HUDEP-2 (cell line): Measurements from ENCODE around the gene IL34.
A peak's percentile ranks its signal among the peaks of the same experiment; 100 is the strongest.
"Not testable (repeated sequence)": the region's sequence is repeated elsewhere in the genome, so short reads cannot be mapped to it uniquely, and the experiment has no call there.

ENCODE experiments used
- DNase-seq, 76 experiments: peaks; one replicate each; lab custom pipeline; 2025; ENCODE audit not compliant: unreplicated experiment in 76 of 76; lab: John Stamatoyannopoulos, UW

The IL34 gene

DNA sequence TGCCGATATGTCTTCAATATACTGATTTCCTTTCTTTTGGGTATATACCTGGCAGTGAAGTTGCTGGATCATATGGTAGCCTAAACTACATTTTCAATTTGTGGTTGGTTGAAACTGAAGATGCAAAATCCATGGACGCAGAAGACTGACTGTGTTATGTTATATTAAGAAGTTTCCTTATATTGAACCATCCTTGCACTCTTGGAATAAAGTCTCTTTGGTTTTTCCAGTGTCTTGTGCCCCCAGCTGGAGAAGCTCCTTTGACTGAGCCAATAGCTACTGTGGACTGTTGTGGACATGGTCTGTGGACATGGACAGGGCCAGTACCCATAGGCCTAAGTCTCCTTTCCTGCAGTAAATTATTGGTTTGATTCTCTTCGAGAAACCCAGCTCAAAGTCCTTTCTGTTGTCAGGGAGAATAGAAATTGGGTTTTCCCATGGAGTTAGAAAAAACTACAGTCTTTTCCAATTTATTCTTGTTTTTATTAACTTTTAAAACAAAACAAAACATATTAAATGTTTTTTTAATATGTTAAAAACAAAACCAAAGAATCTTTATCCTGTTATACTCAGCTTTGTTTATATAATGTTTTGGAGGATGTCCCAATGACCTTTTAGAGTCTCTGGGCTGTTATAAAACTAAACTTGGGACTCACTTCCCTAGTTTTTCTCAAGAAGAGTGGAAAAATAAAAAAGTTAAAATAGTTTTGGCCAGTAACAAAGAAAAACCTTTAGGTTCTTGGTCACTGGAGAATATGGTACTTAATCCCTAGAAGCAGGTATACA lies 15.2 kb upstream of the IL34 start:
- DNase-seq: no peak

DNA sequence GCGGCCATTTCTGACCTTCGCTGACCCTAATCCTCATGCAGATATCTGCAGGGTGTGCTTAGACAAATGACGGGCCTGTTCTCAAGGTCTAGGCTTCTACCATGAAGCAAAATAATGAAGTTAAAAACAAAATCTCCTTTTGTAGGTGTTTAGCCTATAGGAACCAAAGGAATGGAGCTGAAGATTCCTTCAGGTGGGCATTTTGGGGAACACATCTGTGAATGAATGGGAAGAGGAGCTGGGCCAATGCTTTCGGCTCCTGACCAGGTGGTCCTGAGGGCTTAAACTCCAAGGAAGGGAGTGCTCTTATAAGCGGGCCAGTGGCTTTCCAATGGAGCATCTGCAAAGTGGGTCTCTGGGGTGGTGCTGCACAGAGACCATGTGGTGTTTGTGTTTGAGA lies 14.1 kb upstream of the IL34 start:
- no peak for DNase-seq

DNA sequence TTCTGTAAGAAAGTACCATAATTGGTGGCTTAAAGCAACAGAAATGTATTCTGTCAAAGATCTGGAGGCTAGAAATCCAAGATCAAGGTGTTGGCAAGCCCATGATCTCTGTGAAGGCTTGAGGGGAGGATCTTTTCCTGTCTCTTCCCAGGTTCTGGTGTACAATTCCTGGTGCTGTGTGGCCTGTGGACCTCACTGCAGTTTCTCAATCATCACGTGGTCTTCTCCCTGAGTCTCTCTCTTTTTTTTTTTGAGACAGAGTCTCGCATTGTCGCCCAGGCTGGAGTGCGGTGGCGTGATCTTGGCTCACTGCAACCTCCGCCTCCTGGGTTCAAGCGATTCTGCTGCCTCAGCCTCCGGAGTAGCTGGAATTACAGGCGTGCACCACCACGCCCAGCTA lies 12.7 kb upstream of the IL34 start:
- DNase-seq: not testable (repeated sequence)

DNA sequence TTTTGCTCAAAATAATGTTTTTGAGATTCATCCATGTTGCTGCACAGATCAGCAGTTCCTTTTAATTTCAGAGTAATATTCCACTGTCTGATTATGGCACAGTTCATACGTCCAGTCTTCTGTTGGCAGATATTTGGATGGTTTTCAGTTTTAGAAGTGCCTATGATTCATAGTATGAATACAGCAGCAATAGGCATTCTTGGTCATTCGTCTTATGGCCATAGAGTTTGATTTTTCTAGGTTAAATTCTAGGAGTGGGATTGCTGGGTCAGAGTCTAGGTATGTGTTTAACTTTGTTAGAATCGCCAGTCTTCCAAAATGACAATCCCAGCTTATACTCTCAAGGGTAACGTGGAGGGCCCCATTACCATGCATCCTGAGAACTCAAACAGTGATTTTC lies 11.5 kb upstream of the IL34 start:
- no peak for DNase-seq

DNA sequence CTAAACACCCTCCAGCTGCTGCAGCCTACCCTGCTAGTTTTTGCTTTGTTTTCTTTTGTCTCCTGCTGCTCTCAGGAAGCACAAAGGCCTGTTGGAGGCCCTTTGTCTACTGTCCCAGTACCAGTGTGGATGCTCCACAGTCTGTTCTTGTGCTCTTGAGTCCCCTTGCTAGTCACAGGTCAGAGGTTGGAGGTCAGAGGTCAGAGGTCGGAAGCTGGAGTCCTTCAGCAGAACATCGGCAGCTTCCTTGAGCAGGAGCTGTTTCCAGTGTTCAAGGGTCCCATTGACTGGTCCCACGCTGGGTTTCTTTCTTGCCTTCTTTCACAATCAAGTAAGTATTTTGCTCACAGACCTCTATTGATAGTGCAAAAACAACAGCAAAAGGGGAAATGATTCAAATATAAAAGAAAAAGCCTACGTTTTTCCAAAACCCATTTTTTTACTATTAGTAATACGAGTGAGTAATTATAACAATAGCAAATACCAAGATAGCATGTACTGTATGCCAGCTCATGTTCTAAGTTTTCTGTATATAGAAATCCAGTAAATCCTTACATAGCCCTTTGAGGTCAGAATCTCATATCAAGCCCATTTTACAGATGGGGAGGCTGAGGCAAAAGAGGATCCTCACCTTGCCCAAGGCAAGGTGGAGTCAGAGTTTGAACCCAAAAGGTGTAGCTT lies 10.9 kb upstream of the IL34 start:
- no peak for DNase-seq

DNA sequence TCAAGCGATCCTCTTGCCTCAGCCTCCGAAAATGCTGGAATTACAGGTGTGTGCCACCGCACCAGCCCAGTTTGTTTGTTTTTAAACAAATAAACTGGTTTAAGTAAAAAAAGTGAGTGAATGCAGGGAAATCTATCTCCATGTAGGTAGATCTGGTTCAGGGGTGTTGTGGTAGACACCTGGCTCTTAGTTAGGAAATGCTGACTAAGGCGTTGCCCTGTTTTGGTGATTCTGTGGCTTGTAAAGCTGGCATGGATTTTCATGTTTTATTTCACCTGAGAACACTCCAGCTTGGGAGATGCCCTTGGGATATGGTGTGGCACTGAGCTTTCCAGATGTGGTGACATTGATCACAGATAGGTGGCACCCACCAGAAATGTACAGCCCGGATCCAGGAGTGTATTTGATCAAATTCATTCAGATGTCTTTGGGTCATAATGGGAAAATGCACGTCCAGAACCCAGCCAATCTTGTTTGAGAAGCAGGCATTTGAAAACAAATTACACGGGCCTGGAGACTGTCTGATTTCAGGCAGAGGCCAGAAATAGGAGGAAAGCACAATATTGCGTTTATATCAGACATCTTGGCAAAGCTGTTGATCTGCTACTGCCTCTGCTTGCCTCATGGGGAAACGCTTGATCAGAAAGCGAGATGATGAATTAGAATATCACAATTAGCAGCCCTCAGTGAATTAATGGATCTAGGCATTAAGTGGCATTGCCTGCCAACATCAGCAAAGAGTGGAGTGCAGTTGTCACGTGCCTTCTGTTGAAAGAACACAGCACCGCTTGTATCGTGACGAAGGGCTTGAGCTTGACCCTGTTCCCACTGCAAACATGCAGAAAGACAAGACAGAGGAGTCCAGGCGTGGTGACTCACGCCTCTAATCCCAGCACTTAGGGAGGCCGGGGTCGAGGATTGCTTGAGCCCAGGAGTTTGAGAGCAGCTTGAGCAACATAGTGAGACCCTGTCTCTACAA lies 7.3 kb upstream of the IL34 start:
- DNase-seq: no peak

DNA sequence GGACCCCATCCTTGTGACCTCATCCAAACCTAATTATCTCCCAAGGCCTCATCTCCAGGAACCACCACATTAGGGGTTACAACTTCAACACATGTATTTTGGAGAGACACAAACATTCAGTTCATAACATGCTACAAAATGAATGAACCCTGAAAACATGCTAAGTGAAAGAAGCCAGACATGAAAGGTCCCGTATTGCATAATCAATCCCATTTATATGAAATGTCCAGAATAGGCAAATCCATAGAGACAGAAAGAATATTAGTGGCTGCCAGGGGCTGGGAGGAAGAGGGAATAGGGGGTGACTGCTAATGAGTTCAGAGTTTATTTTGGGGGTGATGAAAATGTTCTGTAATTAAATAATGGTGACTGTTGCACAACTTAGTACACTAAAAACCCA lies 3.7 kb upstream of the IL34 start:
- no peak for DNase-seq

DNA sequence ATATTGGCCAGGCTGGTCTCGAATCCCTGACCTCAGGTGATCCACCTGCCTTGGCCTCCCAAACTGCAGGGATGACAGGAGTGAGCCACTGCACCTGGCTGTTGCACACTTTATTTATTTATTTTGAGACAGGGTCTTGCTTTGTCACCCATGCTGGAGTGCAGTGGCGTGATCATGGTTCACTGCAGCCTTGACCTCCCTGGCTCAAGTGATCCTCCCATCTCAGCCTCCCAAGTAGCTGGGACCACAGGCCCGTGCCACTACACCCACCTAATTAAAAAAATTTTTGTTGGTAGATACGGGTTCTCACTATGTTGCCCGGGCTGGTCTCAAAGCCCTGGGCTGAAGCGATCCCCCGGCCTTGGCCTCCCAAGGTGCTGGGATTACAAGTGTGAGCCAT lies 3.1 kb upstream of the IL34 start:
- not testable (repeated sequence) for DNase-seq

DNA sequence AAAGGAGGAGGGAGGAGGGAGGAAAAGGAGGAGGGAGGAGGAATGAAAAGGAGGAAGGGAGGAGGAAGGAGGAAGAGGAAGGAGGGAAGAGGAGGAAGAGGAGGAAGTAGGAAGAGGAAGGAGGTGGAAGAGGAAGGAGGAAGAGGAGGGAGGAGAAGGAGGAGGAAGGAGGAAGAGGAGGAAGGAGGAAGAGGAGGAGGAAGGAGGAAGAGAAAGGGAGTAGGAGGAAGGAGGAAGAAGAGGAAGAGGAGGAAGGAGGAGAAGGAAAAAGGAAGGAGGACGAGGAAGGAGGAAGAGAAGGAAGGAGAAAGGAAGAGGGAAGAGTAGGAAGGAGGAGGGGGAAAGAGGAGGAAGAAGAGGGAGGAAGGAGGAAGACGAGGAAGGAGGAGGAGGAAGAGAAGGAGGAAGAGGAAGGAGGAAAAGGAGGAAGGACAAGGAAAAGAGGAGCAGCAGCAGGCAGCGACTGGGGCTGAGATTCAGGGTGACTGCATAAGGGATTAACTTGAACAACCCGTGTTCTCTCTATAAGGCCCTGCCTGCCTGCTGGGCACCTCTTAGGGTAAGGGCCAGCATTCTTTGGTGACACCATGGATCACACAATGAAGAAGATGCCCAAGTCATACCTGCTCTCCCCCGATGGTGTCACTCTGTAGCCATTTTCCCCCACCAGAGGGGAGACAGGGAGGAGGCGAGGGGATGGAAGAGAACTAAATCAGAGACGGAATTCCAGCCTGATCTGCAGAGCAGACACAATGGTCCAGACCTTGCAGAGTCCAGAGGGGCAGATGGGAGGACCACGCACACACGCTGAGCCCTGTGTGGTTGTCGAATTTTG lies 1.4 kb upstream of the IL34 start:
- no peak for DNase-seq

DNA sequence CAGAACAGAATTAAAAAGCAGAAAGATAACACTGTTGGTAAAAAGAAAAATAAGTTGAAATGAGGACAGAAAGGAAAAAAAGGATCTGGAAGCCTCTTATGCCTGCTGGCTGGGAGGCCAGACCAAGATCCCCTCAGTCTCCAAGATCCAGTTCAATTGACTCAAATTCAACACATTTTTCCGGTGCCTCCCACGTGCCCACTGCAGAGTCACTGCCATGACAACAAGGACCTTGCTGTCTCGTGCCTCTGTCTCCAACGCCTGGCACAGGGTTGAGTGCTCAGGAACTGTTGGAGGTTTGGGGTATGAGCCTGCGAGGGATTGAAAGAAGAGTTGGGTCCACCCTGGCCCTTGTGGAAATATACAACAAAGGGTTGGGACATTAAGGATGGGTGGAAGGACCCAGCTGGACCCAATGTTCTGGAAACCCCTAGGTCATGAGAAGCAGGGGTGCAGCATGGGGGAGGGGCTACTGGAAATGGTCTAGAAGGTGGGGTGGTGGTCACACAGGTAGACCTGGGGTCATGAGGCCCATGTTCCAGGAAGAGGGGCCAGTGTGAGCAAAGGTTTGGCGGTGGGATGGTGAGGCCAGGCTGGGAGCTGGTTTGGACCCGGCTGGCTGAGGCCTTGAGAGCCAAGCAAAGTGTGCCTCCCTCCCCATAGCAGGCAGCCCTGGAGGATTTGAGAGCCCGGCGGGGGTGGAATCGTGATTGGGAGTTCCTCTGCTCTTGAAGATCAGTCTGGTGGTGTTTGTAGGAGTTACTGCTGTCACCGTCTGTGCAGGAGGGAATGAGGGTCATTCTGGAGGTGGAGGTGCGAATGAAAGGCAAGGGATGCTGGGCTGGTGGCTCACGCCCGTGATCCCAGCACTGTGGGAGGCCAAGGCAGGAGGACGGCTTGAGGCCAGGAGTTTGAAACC lies 1.3 kb downstream of the IL34 start:
- no peak for DNase-seq

DNA sequence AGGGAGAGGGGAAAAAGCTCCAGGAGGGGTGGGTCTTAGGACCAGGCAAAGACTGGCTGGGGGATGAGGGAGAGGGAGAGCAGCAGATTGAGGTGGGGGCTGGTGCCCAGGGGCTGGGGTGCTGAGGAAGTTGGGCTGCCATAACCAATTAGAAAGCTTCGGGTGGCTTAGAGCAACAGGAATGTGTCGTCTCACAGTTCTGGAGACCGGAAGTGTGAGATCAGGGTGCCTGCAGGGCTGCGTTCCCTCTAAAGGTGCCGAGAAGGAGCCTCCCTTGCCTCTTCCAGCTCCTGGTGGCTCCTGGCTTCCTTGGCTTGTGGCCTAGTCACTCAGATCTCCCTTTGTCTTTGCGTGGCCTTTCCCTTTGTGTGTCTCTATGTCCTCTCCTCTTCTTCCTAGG lies 2.2 kb downstream of the IL34 start:
- DNase-seq: no peak

DNA sequence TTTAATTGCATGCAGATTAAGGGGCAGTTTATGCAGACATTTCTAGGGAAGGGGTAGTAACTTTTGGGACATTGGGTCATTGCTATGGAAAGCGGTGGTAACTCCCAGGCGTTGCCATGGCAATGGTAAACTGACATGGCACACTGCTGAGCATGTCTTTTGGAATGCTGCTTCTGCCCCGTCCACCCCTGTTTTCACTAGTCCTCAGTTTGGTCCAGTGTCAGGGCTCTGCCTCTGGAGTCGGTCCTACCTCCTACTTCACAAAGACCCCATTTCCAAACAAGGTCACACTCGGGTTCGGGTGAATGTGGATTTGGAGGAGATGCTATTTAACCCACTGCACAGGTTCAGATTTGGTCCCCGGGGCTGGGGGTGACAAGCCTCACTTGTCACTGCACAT lies 2.9 kb downstream of the IL34 start:
- DNase-seq: no peak

DNA sequence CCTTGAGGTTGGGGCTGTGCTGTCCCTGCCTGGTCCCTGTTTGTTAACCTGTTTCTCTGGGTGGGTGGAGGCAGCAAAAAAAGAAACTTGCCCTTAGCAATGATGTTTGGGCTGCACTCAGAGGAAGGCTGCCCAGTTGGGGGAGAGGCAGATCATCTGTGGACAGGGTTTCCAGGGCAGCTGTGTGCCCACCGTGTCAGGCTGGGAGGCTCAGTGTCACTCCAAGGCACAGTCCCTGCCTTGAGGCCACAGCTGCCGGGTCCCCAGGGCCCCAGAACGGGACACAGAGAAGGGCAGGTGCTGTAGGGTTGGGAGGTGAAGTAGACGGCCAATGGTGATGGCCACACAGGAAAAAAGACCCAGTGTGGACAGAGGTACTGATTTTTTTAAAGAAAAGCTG lies 3.9 kb downstream of the IL34 start:
- DNase-seq: no peak

DNA sequence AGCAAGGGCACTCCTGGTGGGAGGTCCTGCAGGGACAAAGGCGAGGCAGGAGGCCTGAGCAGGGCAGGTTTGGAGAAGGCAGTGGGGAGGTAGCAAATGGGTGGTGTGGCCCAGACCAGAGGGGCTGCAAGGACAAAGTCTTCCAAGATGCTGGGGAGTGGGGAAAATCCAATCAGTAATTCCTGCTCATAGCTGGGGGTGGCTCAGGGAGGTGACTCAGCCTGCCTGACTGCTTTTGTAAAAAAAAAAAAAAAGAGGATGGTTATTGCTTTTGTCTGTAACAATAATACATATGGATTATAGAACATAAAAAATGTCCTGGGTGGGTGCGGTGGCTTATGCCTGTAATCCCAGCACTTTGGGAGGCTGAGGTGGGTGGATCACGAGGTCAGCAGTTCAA lies 5.2 kb downstream of the IL34 start:
- no peak for DNase-seq

DNA sequence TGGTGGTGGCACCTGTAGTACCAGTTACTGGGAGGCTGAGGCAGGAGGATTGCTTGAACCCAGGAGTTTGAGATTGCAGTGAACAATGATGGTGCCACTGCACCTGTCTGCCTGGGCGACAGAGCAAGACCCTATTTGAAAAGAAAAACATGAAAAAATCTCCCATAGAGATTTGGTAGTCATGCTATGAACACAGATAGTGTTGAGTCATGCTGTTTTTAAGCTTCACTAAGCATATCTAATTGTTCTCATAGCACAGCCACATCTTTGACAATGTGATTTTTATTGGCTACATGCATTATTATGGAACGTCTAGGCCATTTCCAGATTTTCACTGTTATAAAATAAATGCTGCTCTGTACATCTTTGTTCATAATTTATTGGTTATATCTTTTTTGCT lies 6.0 kb downstream of the IL34 start:
- DNase-seq: no peak

DNA sequence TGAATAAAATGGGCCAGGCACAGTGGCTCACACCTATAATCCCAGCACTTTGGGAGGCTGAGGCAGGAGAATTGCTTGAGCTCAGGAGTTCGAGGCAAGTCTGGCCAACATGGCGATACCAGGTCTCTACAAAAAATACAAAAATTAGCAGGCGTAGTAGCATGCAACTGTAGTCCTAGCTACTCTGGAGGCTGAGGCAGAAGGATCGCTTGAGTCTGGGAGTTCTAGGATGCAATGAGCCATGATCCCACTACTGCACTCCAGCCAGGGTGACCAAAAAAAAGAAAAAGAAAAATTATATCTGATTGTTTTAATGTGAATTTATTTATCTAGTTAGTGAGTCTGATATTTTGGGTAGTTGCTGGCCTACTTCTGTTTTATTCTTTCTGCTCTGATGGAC lies 7.0 kb downstream of the IL34 start:
- no peak for DNase-seq

DNA sequence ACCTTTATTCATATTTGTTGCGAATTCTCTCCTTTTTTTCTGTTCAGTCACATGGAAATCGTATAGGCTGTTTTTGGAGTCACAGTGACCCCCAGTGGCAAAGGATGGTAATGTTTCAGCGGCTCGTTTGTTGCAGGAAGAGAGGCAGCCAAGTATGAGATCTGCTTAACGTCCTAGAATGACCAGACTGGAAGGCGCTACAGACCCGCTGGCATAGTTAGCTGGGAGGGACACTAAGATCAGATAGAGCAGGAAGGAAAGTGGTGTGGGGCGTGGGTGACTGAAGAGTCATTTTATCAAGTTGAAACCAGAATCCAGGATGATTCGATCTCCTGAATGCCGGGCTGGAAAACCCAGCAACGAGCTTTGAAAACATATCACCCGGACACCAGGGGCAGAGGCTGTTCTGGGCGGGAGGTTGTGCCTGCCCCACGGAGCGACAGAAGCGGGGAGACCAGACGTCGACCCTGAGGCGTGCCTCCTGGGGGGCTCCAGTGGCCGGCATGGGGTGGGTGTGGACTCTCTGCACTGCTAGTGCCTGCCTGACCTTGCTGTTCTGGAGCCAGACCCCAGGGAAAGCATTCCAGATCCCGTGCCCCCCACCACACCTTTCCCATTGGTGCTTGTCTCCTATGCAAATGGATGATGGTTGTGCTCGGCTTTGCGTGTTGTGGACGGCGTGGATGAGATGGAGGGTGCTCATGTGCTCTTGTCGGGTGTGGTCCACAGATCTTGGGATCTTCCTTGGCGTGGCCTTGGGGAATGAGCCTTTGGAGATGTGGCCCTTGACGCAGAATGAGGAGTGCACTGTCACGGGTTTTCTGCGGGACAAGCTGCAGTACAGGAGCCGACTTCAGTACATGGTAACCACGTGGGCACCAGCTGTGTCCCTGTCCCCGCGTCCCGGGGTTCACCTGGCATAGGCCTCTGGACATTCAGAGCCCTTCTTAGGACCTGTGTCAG lies 7.7 kb downstream of the IL34 start:
- peak in 72 of 76 experiments; percentile 21 to 91 (median 70) for DNase-seq

DNA sequence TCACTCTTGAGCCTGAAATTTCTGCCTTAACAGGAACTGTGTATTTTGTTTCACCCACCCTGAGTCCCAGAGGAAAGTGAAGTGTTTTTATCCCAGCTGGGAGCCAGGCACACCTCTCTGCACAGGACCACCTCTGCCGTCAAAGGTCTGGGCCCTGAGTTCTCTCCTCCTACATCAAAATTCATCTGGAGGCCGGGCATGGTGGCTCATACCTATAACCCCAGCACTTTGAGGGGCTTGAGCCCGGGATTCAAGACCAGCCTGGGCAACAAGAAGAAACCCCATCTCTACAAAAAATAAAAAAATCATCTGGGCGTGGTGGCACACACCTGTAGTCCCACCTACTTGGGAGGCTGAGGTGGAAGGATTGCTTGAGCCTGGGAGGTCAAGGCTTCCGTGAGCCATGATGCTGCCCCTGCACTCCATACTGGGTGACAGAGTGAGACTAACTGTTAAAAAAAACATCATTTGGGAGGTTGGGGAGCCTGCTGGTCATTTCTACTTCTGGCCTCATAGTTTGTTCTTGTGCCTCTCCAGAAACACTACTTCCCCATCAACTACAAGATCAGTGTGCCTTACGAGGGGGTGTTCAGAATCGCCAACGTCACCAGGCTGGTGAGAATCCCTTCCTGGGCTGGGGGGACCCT lies 9.8 kb downstream of the IL34 start:
- DNase-seq: no peak
